K562 (cell line): Measurements from ENCODE around the gene RABIF. TPM values are rescaled to one million over a fixed set of nuclear protein-coding genes. Genes with fewer than 3 reads are reported as not detected.

Experiments
- CTCF ChIP-seq, 3 experiments: IDR thresholded peaks in 2 of 3; conservative IDR thresholded peaks in 1 of 3; 2 replicates each; pipeline ENCODE4 v1.5.1; 2011 to 2012; ENCODE audit warnings: low read length in 3 of 3, mild to moderate bottlenecking in 3 of 3, control low read depth in 2 of 3, improper control_type of control experiment in 1 of 3, inconsistent platforms in 1 of 3, low read depth in 1 of 3, mixed read lengths in 1 of 3, moderate library complexity in 1 of 3; ENCODE audit not compliant: insufficient read depth in 2 of 3
- E2F3 ChIP-seq: fragments of 250-450 bp; sonication (Bioruptor Pico); IDR thresholded peaks from 2 replicates; pipeline ENCODE4 v1.4.0; 2020; ENCODE audit warnings: mild to moderate bottlenecking
- ETV1 ChIP-seq: fragments of 450-650 bp; conservative IDR thresholded peaks from 2 replicates; pipeline ENCODE4 v1.6.1; 2016; ENCODE audit warnings: missing genetic modification characterization, control low read depth, low read depth, missing compliant biosample characterization
- GATAD2B ChIP-seq: fragments of 450-650 bp; IDR thresholded peaks from 2 replicates; pipeline ENCODE4 v1.6.1; 2017; ENCODE audit warnings: mild to moderate bottlenecking, borderline replicate concordance
- JUN ChIP-seq, 2 experiments: sonication (generic) in 1 of 2; formaldehyde crosslinking in 1 of 2; IDR thresholded peaks; 2 replicates each; pipeline versions ENCODE4 v1.6.1 to v1.8.0; 2012 to 2022; ENCODE audit warnings: borderline replicate concordance in 2 of 2, mild to moderate bottlenecking in 2 of 2, improper control_type of control experiment in 1 of 2, low read depth in 1 of 2, low read length in 1 of 2, missing genetic modification reagents in 1 of 2
- MTA3 ChIP-seq: fragments of 450-650 bp; formaldehyde crosslinking; IDR thresholded peaks from 2 replicates; pipeline ENCODE4 v1.6.1; 2017; ENCODE audit warnings: mild to moderate bottlenecking, borderline replicate concordance
- PBX2 ChIP-seq, 2 experiments: IDR thresholded peaks in 1 of 2; conservative IDR thresholded peaks in 1 of 2; 2 replicates each; pipeline ENCODE4 v1.6.1; 2016; ENCODE audit warnings: low read depth in 2 of 2, mild to moderate bottlenecking in 1 of 2, missing compliant biosample characterization in 1 of 2, missing genetic modification characterization in 1 of 2, moderate library complexity in 1 of 2
- POLR2A ChIP-seq: fragments of 450-650 bp; conservative IDR thresholded peaks from 2 replicates; pipeline ENCODE4 v1.6.1; 2016
- RBBP5 ChIP-seq: fragments of 200-600 bp; sonication (generic); IDR thresholded peaks from 2 replicates; pipeline ENCODE4 v1.6.1; 2012; ENCODE audit warnings: borderline replicate concordance, mild to moderate bottlenecking, low read length, control low read depth, inconsistent platforms; ENCODE audit not compliant: insufficient read depth, poor library complexity, severe bottlenecking
- ZNF407 ChIP-seq: fragments of 450-650 bp; IDR thresholded peaks from 2 replicates; pipeline ENCODE4 v1.6.1; 2016; ENCODE audit warnings: low read depth
- polyA plus RNA-seq, 8 experiments: library from polyadenylated mRNA; depleted of rRNA in 4 of 8; stranded (reverse) in 5 of 8; unstranded in 3 of 8; fragments of >200 nt; fragmentation: Nextera tagmentation in 2 of 8; fragmentation: Illumina TruSeq in 1 of 8; extraction: Ambion mirVana in 2 of 8; extraction: Trizol in 1 of 8; gene quantifications; 2 replicates each; pipeline versions ENCODE4 v1.2.1 to v1.2.3, GENCODE V29; 2011 to 2014; ENCODE audit warnings: inconsistent platforms in 1 of 8, missing spikeins in 1 of 8
- total RNA-seq, 7 experiments: library from RNA; depleted of rRNA in 6 of 7; stranded (reverse); fragments of >200 nt in 6 of 7; fragmentation: Illumina TruSeq in 2 of 7; extraction: Trizol in 2 of 7; gene quantifications; 2 replicates each; pipeline versions ENCODE4 v1.2.1 to v1.2.3, GENCODE V29; 2011 to 2021; ENCODE audit warnings: low replicate concordance in 1 of 7

Gene RABIF
- total and polyA plus RNA-seq, 9 of the 15 experiments (the other 6 are each of a cell fraction or from before 2014, with no cell fraction given) = 7.4 to 20.1 (median 11.0) TPM

- TF ChIP-seq JUN (IDR thresholded peaks at IDR 0.05; ENCODE audit: borderline replicate concordance, low read depth, low read length) (0 out of 2 replicates have a peak, but pooled peaks have one; percentile 9), JUN (CRISPR knock-in tag; IDR thresholded peaks at IDR 0.05; ENCODE audit: borderline replicate concordance) (no peak), E2F3 (peak; percentile 89), RBBP5 (peak; percentile 99), ETV1 (tag) (peak; percentile 87), CTCF (IDR thresholded peaks at IDR 0.05 in 2 of 3, conservative IDR thresholded peaks at IDR 0.05 in 1 of 3; ENCODE audit: insufficient read depth in 2 of 3, low read depth in 1 of 3, low read length in 3 of 3) (peak; percentile 17 to 48 (median 24); a peak in 3 of 6 replicates), PBX2 (CRISPR knock-in tag; IDR thresholded peaks at IDR 0.05; ENCODE audit: low read depth) (no peak), PBX2 (tag; conservative IDR thresholded peaks at IDR 0.05; ENCODE audit: low read depth) (no peak), MTA3 (peak; percentile 83), POLR2A (peak; percentile 99), ZNF407 (no peak), GATAD2B (peak; percentile 83)
Measured at GRCh38 chr1:202888531-202889360, at the start of gene RABIF (continued).
